OCI-LY7 (cell line): ENCODE results near the gene RUNX1.

ENCODE experiments used
- EZH2phosphoT487 ChIP-seq: fragments of 200-600 bp; sonication (generic); IDR thresholded peaks from 2 replicates; pipeline ENCODE4 v1.6.1; 2018; ENCODE audit warnings: low read depth, borderline replicate concordance, mild to moderate bottlenecking, mixed run types, antibody characterized with exemption, low read length, moderate library complexity, mixed read lengths
- TF ChIP-seq, protein P1 (sequence below): fragments of 200-600 bp; sonication (generic); conservative IDR thresholded peaks from 2 replicates; pipeline ENCODE4 v1.5.1; 2014; ENCODE audit warnings: mild to moderate bottlenecking, antibody characterized with exemption, low read length, moderate library complexity, mixed read lengths

DNA sequence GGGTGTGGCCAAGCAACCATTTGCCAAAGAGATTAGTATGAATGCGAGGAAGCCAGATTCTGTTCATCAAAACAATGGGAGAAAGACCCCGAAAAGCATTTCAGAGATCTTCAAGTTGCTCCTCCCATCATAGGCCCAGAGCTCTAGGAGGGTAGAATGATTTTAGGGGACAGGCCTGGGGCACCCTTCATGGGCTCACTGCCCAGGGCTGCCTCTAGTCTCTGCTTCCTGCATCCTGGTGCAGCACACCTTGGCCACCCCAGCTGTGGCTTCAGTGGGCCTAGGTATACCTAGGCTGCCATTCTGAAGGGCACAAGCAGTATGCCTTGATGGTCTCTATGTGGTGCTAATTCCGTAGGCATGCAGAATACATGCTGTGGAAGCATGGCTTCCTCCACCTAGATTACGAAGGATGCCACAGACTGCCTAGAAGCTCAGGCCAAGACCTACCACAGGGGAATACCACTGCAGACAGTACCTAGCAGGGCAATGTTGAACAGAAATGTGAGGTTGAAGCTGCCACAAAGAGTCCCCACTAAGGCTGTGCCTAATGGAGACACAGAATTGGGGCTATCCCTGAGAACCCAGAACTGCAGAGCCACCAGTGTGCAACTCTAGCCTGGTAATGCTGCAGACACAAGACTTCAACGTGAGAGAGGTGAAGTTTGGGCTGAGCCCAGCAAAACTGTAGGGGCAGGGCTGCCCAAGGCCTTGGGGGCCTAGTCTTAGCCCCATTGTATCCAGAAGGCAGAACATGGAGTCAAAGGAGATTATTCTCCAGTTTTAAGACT is 221.5 kb downstream of the RUNX1 start:
- TF ChIP-seq, protein P1, sequence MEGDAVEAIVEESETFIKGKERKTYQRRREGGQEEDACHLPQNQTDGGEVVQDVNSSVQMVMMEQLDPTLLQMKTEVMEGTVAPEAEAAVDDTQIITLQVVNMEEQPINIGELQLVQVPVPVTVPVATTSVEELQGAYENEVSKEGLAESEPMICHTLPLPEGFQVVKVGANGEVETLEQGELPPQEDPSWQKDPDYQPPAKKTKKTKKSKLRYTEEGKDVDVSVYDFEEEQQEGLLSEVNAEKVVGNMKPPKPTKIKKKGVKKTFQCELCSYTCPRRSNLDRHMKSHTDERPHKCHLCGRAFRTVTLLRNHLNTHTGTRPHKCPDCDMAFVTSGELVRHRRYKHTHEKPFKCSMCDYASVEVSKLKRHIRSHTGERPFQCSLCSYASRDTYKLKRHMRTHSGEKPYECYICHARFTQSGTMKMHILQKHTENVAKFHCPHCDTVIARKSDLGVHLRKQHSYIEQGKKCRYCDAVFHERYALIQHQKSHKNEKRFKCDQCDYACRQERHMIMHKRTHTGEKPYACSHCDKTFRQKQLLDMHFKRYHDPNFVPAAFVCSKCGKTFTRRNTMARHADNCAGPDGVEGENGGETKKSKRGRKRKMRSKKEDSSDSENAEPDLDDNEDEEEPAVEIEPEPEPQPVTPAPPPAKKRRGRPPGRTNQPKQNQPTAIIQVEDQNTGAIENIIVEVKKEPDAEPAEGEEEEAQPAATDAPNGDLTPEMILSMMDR: no peak
- no peak for TF ChIP-seq EZH2phosphoT487
